HFFc6 (cell line): ENCODE data around the gene TSPAN33. TPM values are rescaled to one million over a fixed set of nuclear protein-coding genes. Genes with fewer than 3 reads are reported as not detected.

Experiments used
- DNase-seq: peaks from one replicate; pipeline ENCODE4 v3.0.0-alpha.2; 2018
- H3K27ac Mint-ChIP-seq: 2 replicates; pipeline ENCODE4 v1.8.0; 2020; ENCODE audit warnings: mild to moderate bottlenecking, mixed read lengths
- H3K27me3 Mint-ChIP-seq: 2 replicates; pipeline ENCODE4 v1.8.0; 2021; ENCODE audit warnings: mild to moderate bottlenecking, moderate library complexity, mixed read lengths; ENCODE audit not compliant: insufficient read depth
- H3K36me3 Mint-ChIP-seq: 2 replicates; pipeline ENCODE4 v1.8.0; 2021; ENCODE audit warnings: low read depth, mixed read lengths
- H3K4me1 Mint-ChIP-seq: 2 replicates; pipeline ENCODE4 v1.8.0; 2020; ENCODE audit warnings: low read depth, mixed read lengths
- H3K4me3 Mint-ChIP-seq: 2 replicates; pipeline ENCODE4 v1.8.0; 2020; ENCODE audit warnings: mild to moderate bottlenecking, moderate library complexity, mixed read lengths
- H3K9me3 Mint-ChIP-seq: 2 replicates; pipeline ENCODE4 v1.8.0; 2020; ENCODE audit warnings: mild to moderate bottlenecking, mixed read lengths
- CTCF ChIP-seq: fragments of 200-600 bp; sonication (generic); IDR thresholded peaks from 2 replicates; pipeline ENCODE4 v1.5.0; 2021; ENCODE audit warnings: antibody characterized with exemption, mild to moderate bottlenecking
- total RNA-seq, 6 experiments: library from RNA; stranded (reverse); fragmentation: NEBNext Ultra II Directional; extraction: Animal tissue kit (Norgen Biotek cat#: 25700); gene quantifications; 2 replicates in 1 of 6; 3 replicates in 5 of 6; pipeline ENCODE4 v1.2.3, GENCODE V29; 2021

Gene TSPAN33
- total RNA-seq, 6 experiments from 2014 or later = 0.12 to 0.30 (median 0.19) TPM; not detected in 1

- no peak for TF ChIP-seq CTCF
- Mint-ChIP-seq H3K27ac (no peak overlapping the region), H3K36me3 (no peaks in the 10 kb centered on the region), H3K4me3 (no peak overlapping the region), H3K9me3 (no peaks in the 10 kb centered on the region), H3K4me1 (0 out of 2 replicates have a peak, but pooled peaks cover 5% of the 10 kb centered on the region), H3K27me3 (peaks cover 10% of the 10 kb centered on the region)
- DNase-seq = no peak
These were observed 40.8 kb upstream of the TSPAN33 start for GRCh38 chr7:129103561-129104324.

- Mint-ChIP-seq H3K4me1 (0 out of 2 replicates have a peak, but pooled peaks cover 5% of the 10 kb centered on the region), H3K9me3 (no peaks in the 10 kb centered on the region), H3K27me3 (peaks cover 10% of the 10 kb centered on the region), H3K4me3 (no peak overlapping the region), H3K27ac (no peak overlapping the region), H3K36me3 (no peaks in the 10 kb centered on the region)
- no peak for TF ChIP-seq CTCF
- peak; percentile 36 for DNase-seq
These were observed 35.9 kb upstream of the TSPAN33 start for GRCh38 chr7:129108581-129108980.

GRCh38 chr7:129110258-129110981 is 34.1 kb upstream of the TSPAN33 start:
- DNase-seq = peak; percentile 24
- Mint-ChIP-seq H3K27me3 (peaks cover 9% of the 10 kb centered on the region), H3K4me3 (no peak overlapping the region), H3K4me1 (0 out of 2 replicates have a peak, but pooled peaks cover 5% of the 10 kb centered on the region), H3K9me3 (0 out of 2 replicates have a peak, but pooled peaks cover 4% of the 10 kb centered on the region), H3K36me3 (no peaks in the 10 kb centered on the region), H3K27ac (no peak overlapping the region)
- no peak for TF ChIP-seq CTCF

- no peak for TF ChIP-seq CTCF
- Mint-ChIP-seq H3K36me3 (no peaks in the 10 kb centered on the region), H3K4me1 (0 out of 2 replicates have a peak, but pooled peaks cover 5% of the 10 kb centered on the region), H3K4me3 (no peak overlapping the region), H3K9me3 (0 out of 2 replicates have a peak, but pooled peaks cover 4% of the 10 kb centered on the region), H3K27me3 (peaks cover 7% of the 10 kb centered on the region), H3K27ac (no peak overlapping the region)
- no peak for DNase-seq
These were observed 33.5 kb upstream of the TSPAN33 start for GRCh38 chr7:129110982-129111376.

- H3K9me3 Mint-ChIP-seq = peaks cover 6% of the 10 kb centered on the region; the same call in 1 of the 2 replicates
- no peak for TF ChIP-seq CTCF
- no peak overlapping the region for H3K4me3 Mint-ChIP-seq
- peaks cover 18% of the 10 kb centered on the region for H3K27me3 Mint-ChIP-seq
- H3K4me1 Mint-ChIP-seq = no peaks in the 10 kb centered on the region
- DNase-seq = no peak
- H3K27ac Mint-ChIP-seq = no peak overlapping the region
- H3K36me3 Mint-ChIP-seq = no peaks in the 10 kb centered on the region
These were observed 28.8 kb upstream of the TSPAN33 start for GRCh38 chr7:129115676-129116075.
